Endothelial cell of umbilical vein (primary cell): ENCODE results near the gene GIMAP1. TPM values are rescaled to one million over a fixed set of nuclear protein-coding genes. Genes with fewer than 3 reads are reported as not detected.

ENCODE experiments used
- BruUV-seq: library from RNA; stranded (reverse); fragments of 400-500 nt; replicated peaks from 2 replicates; lab custom pipeline; 2021; lab: Mats Ljungman, UMichigan
- CTCF ChIA-PET: fragments of 300-600, 350-600 bp; sonication (Branson Sonifier 250); formaldehyde crosslinking; loops from one replicate; lab custom pipeline; 2021; ENCODE audit warnings: antibody characterized with exemption, inconsistent platforms; lab: Charles Lee
- POLR2A ChIA-PET: fragments of 300-600, 350-600 bp; sonication (Branson Sonifier 250); formaldehyde crosslinking; loops from one replicate; lab custom pipeline; 2021; ENCODE audit warnings: antibody characterized with exemption, inconsistent platforms; lab: Charles Lee
- DNase-seq: peaks from one replicate; pipeline ENCODE4 v3.0.0-alpha.2; 2011; ENCODE audit warnings: low read depth, low spot score
- FAIRE-seq: peaks from 2 replicates; lab custom pipeline; 2011; peaks lifted over from hg19 to GRCh38; lab: Jason Lieb, UNC
- H2AFZ ChIP-seq: 2 replicates; pipeline ENCODE4 v1.6.0; 2012; ENCODE audit warnings: low read depth, low read length, control low read depth, inconsistent platforms
- H3K27ac ChIP-seq: 2 replicates; pipeline ENCODE4 v1.5.1; 2011; ENCODE audit warnings: low read depth, mild to moderate bottlenecking, control low read depth, low read length, moderate library complexity; ENCODE audit not compliant: insufficient read depth
- H3K27me3 ChIP-seq, 2 experiments: 2 replicates each; pipeline versions ENCODE4 v1.6.0 to v1.6.1; 2011; ENCODE audit warnings: low read length in 2 of 2, mixed read lengths in 1 of 2; ENCODE audit not compliant: control insufficient read depth in 2 of 2, insufficient read depth in 2 of 2
- H3K36me3 ChIP-seq, 2 experiments: 2 replicates in 1 of 2; 3 replicates in 1 of 2; pipeline ENCODE4 v1.5.1; 2011; ENCODE audit warnings: low read length in 2 of 2, mild to moderate bottlenecking in 1 of 2, moderate library complexity in 1 of 2; ENCODE audit not compliant: control insufficient read depth in 2 of 2, insufficient read depth in 2 of 2; ENCODE audit errors: extremely low read depth in 1 of 2
- H3K4me1 ChIP-seq: 3 replicates; pipeline ENCODE4 v1.5.1; 2011; ENCODE audit warnings: mild to moderate bottlenecking, low read length; ENCODE audit not compliant: control insufficient read depth, insufficient read depth; ENCODE audit errors: extremely low read depth
- H3K4me2 ChIP-seq: 2 replicates; pipeline ENCODE4 v1.6.1; 2011; ENCODE audit warnings: low read length, control low read depth, mixed read lengths; ENCODE audit not compliant: insufficient read depth
- H3K4me3 ChIP-seq, 3 experiments: fragments of 200-600 bp in 1 of 3; sonication (generic), shearing (Covaris generic) in 1 of 3; replicated peaks in 1 of 3; 2 replicates each; pipeline ENCODE4 v1.5.1; 2011 to 2016; ENCODE audit warnings: control low read depth in 3 of 3, low read length in 3 of 3, mild to moderate bottlenecking in 2 of 3, inconsistent platforms in 1 of 3, low read depth in 1 of 3, moderate library complexity in 1 of 3; ENCODE audit not compliant: insufficient read depth in 1 of 3
- H3K79me2 ChIP-seq: 2 replicates; pipeline ENCODE4 v1.6.0; 2012; ENCODE audit warnings: low read length, inconsistent platforms; ENCODE audit not compliant: control insufficient read depth, insufficient read depth
- H3K9ac ChIP-seq: replicated peaks from 2 replicates; pipeline ENCODE3; 2011; ENCODE audit warnings: low read length, control low read depth; ENCODE audit not compliant: insufficient read depth; ENCODE audit errors: extremely low read depth
- H3K9me1 ChIP-seq: replicated peaks from 3 replicates; pipeline ENCODE4 v1.6.0; 2011; ENCODE audit warnings: mild to moderate bottlenecking, low read length; ENCODE audit not compliant: control insufficient read depth, insufficient read depth; ENCODE audit errors: extremely low read depth
- H3K9me3 ChIP-seq: replicated peaks from 2 replicates; pipeline ENCODE4 v1.5.1; 2012; ENCODE audit warnings: low read length, inconsistent platforms; ENCODE audit not compliant: control insufficient read depth, insufficient read depth
- H4K20me1 ChIP-seq: replicated peaks from 2 replicates; pipeline ENCODE3; 2011; ENCODE audit warnings: mild to moderate bottlenecking, low read length; ENCODE audit not compliant: control insufficient read depth, insufficient read depth; ENCODE audit errors: extremely low read depth
- EZH2 ChIP-seq: IDR thresholded peaks from 2 replicates; pipeline ENCODE4 v1.6.1; 2012; ENCODE audit warnings: borderline replicate concordance, low read depth, mild to moderate bottlenecking, moderate library complexity, low read length, inconsistent platforms; ENCODE audit not compliant: severe bottlenecking
- FOS ChIP-seq: IDR thresholded peaks from 2 replicates; pipeline ENCODE4 v1.6.1; 2011; ENCODE audit warnings: mild to moderate bottlenecking, low read length, moderate library complexity, borderline replicate concordance; ENCODE audit not compliant: insufficient read depth
- GATA2 ChIP-seq: IDR thresholded peaks from 2 replicates; pipeline ENCODE4 v1.7.0; 2011; ENCODE audit warnings: low read depth, mild to moderate bottlenecking, moderate library complexity, mixed read lengths, low read length; ENCODE audit not compliant: insufficient read length, insufficient read depth
- JUN ChIP-seq: IDR thresholded peaks from 2 replicates; pipeline ENCODE4 v1.6.1; 2011; ENCODE audit warnings: borderline replicate concordance, low read depth; ENCODE audit not compliant: insufficient read length, insufficient read depth
- MYC ChIP-seq: IDR thresholded peaks from one replicate; pipeline ENCODE4 v1.6.1; 2011; ENCODE audit warnings: mild to moderate bottlenecking, low read depth, low read length
- POLR2A ChIP-seq: IDR thresholded peaks from 2 replicates; pipeline ENCODE4 v1.6.1; 2012; ENCODE audit warnings: low read depth, mild to moderate bottlenecking, control low read depth, low read length
- POLR2AphosphoS5 ChIP-seq: IDR thresholded peaks from 2 replicates; pipeline ENCODE4 v1.6.1; 2012; ENCODE audit warnings: low read depth, mild to moderate bottlenecking, control low read depth, low read length, moderate library complexity; ENCODE audit not compliant: insufficient read depth
- dilution Hi-C: fragments of 300-500 bp; cut with MboI; formaldehyde crosslinking; loops from one replicate; pipeline ENCODE4 v1.15.0; 2019; ENCODE audit warnings: low sequenced_read_pairs; ENCODE audit not compliant: extremely low pct_ligation_motif_present
- intact Hi-C: fragments of 100-400 bp; cut with micrococcal nuclease; formaldehyde crosslinking; loops from one replicate; pipeline ENCODE4 v1.10.0; 2022
- polyA plus RNA-seq, 4 experiments: library from polyadenylated mRNA; depleted of rRNA in 3 of 4; stranded (reverse) in 3 of 4; unstranded in 1 of 4; fragments of >200 nt; gene quantifications; 2 replicates each; pipeline versions ENCODE4 v1.2.1 to v1.2.3, GENCODE V29; 2011 to 2012; ENCODE audit warnings: missing spikeins in 1 of 4
- total RNA-seq: library from RNA; stranded (reverse); gene quantifications from 2 replicates; pipeline ENCODE4 v1.2.3, GENCODE V29; 2021
- TF ChIP-seq, protein P1 (sequence below), 2 donors: IDR thresholded peaks; 1 replicate in 1 of 2; 2 replicates in 1 of 2; pipeline ENCODE4 v1.5.1; 2011; ENCODE audit warnings: low read length in 2 of 2, mild to moderate bottlenecking in 2 of 2, moderate library complexity in 2 of 2, control low read depth in 1 of 2, inconsistent platforms in 1 of 2, low read depth in 1 of 2; ENCODE audit not compliant: insufficient read depth in 1 of 2; ENCODE audit errors: extremely low read depth in 1 of 2
- TF ChIP-seq, protein P2 (sequence below): IDR thresholded peaks from 2 replicates; pipeline ENCODE4 v1.6.1; 2011; ENCODE audit not compliant: insufficient read depth, insufficient read length

GIMAP1 gene
- total and polyA plus RNA-seq, 2 donors (not counting 3 experiments of a cell fraction or from before 2014, with no cell fraction given) = 10.0 to 11.9 TPM

DNA sequence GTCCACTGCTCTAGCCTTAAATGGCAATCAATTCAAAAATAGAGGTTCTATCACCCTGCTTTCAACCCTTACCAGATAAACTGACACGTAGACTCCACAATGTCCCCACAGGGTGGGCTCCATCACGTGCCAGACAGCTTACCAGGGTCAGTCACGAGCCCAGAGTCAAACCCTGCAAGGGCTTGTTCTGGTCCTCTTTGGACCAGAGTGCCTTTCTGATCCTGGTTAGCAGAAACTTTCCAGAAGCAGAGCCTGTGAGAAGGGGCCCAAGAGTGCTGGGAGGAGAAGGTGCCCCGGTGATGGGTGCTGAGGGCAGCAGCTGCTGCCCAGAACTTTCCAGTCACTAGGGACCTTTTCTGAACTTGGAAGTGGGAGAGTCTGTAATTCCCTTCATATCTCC, 20.5 kb downstream of the GIMAP1 start:
- dilution Hi-C loops (no loop called here), intact Hi-C loops (loop anchor here (5.0 kb wide), 3 partner anchors 105 to 220 kb away; partner anchors contain the start of gene GIMAP6)
- FAIRE-seq (no peak), DNase-seq (no peak)
- Histone ChIP-seq H3K79me2 (no peaks in the 10 kb centered on the region), H3K9ac (no peak overlapping the region), H3K4me3 (peak overlapping the region in 1 of 3 experiments; percentile 46), H3K4me1 (peaks cover 27% of the 10 kb centered on the region), H2AFZ (no peak overlapping the region), H3K36me3 (peaks cover 0 to 7% of the 10 kb centered on the region in 2 experiments), H3K9me1 (no peaks in the 10 kb centered on the region), H3K9me3 (no peaks in the 10 kb centered on the region), H3K4me2 (no peak overlapping the region), H4K20me1 (no peaks in the 10 kb centered on the region), H3K27ac (no peak overlapping the region), H3K27me3 (no peaks in the 10 kb centered on the region)
- TF ChIP-seq, protein P1, sequence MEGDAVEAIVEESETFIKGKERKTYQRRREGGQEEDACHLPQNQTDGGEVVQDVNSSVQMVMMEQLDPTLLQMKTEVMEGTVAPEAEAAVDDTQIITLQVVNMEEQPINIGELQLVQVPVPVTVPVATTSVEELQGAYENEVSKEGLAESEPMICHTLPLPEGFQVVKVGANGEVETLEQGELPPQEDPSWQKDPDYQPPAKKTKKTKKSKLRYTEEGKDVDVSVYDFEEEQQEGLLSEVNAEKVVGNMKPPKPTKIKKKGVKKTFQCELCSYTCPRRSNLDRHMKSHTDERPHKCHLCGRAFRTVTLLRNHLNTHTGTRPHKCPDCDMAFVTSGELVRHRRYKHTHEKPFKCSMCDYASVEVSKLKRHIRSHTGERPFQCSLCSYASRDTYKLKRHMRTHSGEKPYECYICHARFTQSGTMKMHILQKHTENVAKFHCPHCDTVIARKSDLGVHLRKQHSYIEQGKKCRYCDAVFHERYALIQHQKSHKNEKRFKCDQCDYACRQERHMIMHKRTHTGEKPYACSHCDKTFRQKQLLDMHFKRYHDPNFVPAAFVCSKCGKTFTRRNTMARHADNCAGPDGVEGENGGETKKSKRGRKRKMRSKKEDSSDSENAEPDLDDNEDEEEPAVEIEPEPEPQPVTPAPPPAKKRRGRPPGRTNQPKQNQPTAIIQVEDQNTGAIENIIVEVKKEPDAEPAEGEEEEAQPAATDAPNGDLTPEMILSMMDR (IDR thresholded peaks at IDR 0.05; ENCODE audit: extremely low read depth in 1 of 2, insufficient read depth in 1 of 2, low read depth in 1 of 2, low read length in 2 of 2) = no peak
- TF ChIP-seq POLR2A (no peak), FOS (no peak), JUN (no peak), POLR2AphosphoS5 (no peak), GATA2 (no peak), EZH2 (no peak), MYC (no peak)
- TF ChIP-seq, protein P2, sequence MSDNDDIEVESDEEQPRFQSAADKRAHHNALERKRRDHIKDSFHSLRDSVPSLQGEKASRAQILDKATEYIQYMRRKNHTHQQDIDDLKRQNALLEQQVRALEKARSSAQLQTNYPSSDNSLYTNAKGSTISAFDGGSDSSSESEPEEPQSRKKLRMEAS = no peak
- CTCF ChIA-PET = interaction anchor here (1.4 kb wide), 1 partner anchor 288 kb away, joined by 5 read pairs; no protein-coding TSS in a partner anchor
- POLR2A ChIA-PET = no interaction called here
- no TSS peak for BruUV-seq
